ENCODE data around the gene CDK12.

- TF ChIP-seq CTCF (IDR thresholded peaks at IDR 0.05 in 2 of 3, conservative IDR thresholded peaks at IDR 0.05 in 1 of 3; ENCODE audit: borderline replicate concordance in 1 of 3, insufficient read depth in 1 of 3, low read depth in 2 of 3, low read length in 2 of 3): no peak
- TF ChIP-seq EZH2 (IDR thresholded peaks at IDR 0.05): no peak
- no peak for TF ChIP-seq SRF (IDR thresholded peaks at IDR 0.05; ENCODE audit: low read depth)
- TF ChIP-seq ZBTB33 (IDR thresholded peaks at IDR 0.05; ENCODE audit: extremely low read depth, insufficient replicate concordance, low read length): no peak
- no peak for TF ChIP-seq YY1 (IDR thresholded peaks at IDR 0.05; ENCODE audit: extremely low read depth, insufficient replicate concordance, low read depth, low read length)
- no peak for TF ChIP-seq ATF3 (IDR thresholded peaks at IDR 0.05)
- TF ChIP-seq EGR1 (IDR thresholded peaks at IDR 0.05; ENCODE audit: low read depth): no peak
- TF ChIP-seq POLR2A (IDR thresholded peaks at IDR 0.05; ENCODE audit: borderline replicate concordance, extremely low read depth, insufficient read depth, insufficient read length): no peak
- TF ChIP-seq RAD21 (IDR thresholded peaks at IDR 0.05; ENCODE audit: low read depth): no peak
- TF ChIP-seq EZH2phosphoT487 (IDR thresholded peaks at IDR 0.05; ENCODE audit: borderline replicate concordance): no peak
- no peak for TF ChIP-seq SP1 (IDR thresholded peaks at IDR 0.05; ENCODE audit: low read depth)
- TF ChIP-seq ZFX (IDR thresholded peaks at IDR 0.05): no peak
- no peak for TF ChIP-seq SIN3A (IDR thresholded peaks at IDR 0.05; ENCODE audit: low read depth)
- TF ChIP-seq ZNF274 (IDR thresholded peaks at IDR 0.05; ENCODE audit: low read depth, low read length): no peak
Observed at GRCh38 chr17:39529455-39529854, 68.2 kb downstream of the CDK12 start.
